HT1080 (cell line): ENCODE measurements around the gene TMEM120A. TPM values are rescaled to one million over a fixed set of nuclear protein-coding genes. Genes with fewer than 3 reads are reported as not detected.
"Not testable (repeated sequence)": the region's sequence is repeated elsewhere in the genome, so short reads cannot be mapped to it uniquely, and the experiment has no call there.

Experiments
- DNase-seq: peaks from one replicate; pipeline ENCODE4 v3.0.0-alpha.2; 2015; ENCODE audit warnings: low read depth
- polyA plus RNA-seq, 2 experiments: library from polyadenylated mRNA; depleted of rRNA; stranded (reverse); fragments of >200 nt; gene quantifications; 2 replicates each; pipeline ENCODE4 v1.2.3, GENCODE V29; 2015
- total RNA-seq: library from RNA; depleted of rRNA; stranded (reverse); fragments of >200 nt; shearing (Covaris generic); gene quantifications from 2 replicates; pipeline ENCODE4 v1.2.3, GENCODE V29; 2014; rRNA removed

Gene TMEM120A
- total RNA-seq: 6.6 and 16.9 TPM in 2 replicates
- 11.8 and 14.4 TPM in 2 replicates for polyA plus RNA-seq (2015; cell fraction: cytosol; rRNA removed)
- polyA plus RNA-seq (2015; cell fraction: nucleus; rRNA removed): 27.1 and 28.4 TPM in 2 replicates

GRCh38 chr7:75994388-75995051 is at the start of gene TMEM120A:
Gene TMEM120A, minus strand, starts transcription at chr7:75994595. Its CDS starts 25 bp downstream, at chr7:75994570.
- DNase-seq: peak; percentile 85

GRCh38 chr7:76040126-76040525 is 45.7 kb upstream of the TMEM120A start:
- DNase-seq: no peak

GRCh38 chr7:76037310-76037709 is 42.9 kb upstream of the TMEM120A start:
- peak; percentile 21 for DNase-seq

- no peak for DNase-seq
These were observed 37.6 kb upstream of the TMEM120A start for GRCh38 chr7:76031964-76032363.

GRCh38 chr7:76029682-76030081 is 35.3 kb upstream of the TMEM120A start:
- DNase-seq: not testable (repeated sequence)

GRCh38 chr7:76023002-76023401 is 28.6 kb upstream of the TMEM120A start:
- no peak for DNase-seq

- no peak for DNase-seq
These were observed 27.8 kb upstream of the TMEM120A start for GRCh38 chr7:76022026-76022780.

GRCh38 chr7:76020031-76020714 is 25.8 kb upstream of the TMEM120A start:
- DNase-seq: peak; percentile 60

- DNase-seq: not testable (repeated sequence)
These were observed 24.1 kb upstream of the TMEM120A start for GRCh38 chr7:76018520-76018919.

GRCh38 chr7:76016191-76016947 is 22.0 kb upstream of the TMEM120A start:
- no peak for DNase-seq

GRCh38 chr7:76011442-76011861 is 17.1 kb upstream of the TMEM120A start:
- DNase-seq: no peak

GRCh38 chr7:76009672-76010600 is 15.5 kb upstream of the TMEM120A start:
- no peak for DNase-seq

GRCh38 chr7:76008156-76008687 is 13.8 kb upstream of the TMEM120A start:
- DNase-seq: no peak

- DNase-seq: not testable (repeated sequence)
These were observed 10.6 kb upstream of the TMEM120A start for GRCh38 chr7:76005004-76005403.

- no peak for DNase-seq
These were observed 9.0 kb upstream of the TMEM120A start for GRCh38 chr7:76003351-76003750.

GRCh38 chr7:76002822-76003221 is 8.4 kb upstream of the TMEM120A start:
- DNase-seq: no peak

- DNase-seq: no peak
These were observed 7.7 kb upstream of the TMEM120A start for GRCh38 chr7:76002139-76002538.

- no peak for DNase-seq
These were observed 6.2 kb upstream of the TMEM120A start for GRCh38 chr7:76000566-76000965.

GRCh38 chr7:75998038-75998437 is 3.6 kb upstream of the TMEM120A start:
- no peak for DNase-seq

GRCh38 chr7:75996476-75996875 is 2.1 kb upstream of the TMEM120A start:
- no peak for DNase-seq
